GM23248 (cell line): Measurements from ENCODE around the gene NHSL2.

Source experiments
- EZH2 ChIP-seq: fragments of 200-600 bp; sonication (generic); IDR thresholded peaks from 2 replicates; pipeline ENCODE4 v1.6.1; 2018; ENCODE audit warnings: antibody characterized with exemption, mild to moderate bottlenecking; ENCODE audit not compliant: insufficient read depth, poor library complexity, severe bottlenecking
- EZH2phosphoT487 ChIP-seq: fragments of 200-600 bp; sonication (generic); IDR thresholded peaks from 2 replicates; pipeline ENCODE4 v1.6.1; 2018; ENCODE audit warnings: antibody characterized with exemption, moderate library complexity, mild to moderate bottlenecking, low read depth; ENCODE audit not compliant: insufficient read depth

DNA sequence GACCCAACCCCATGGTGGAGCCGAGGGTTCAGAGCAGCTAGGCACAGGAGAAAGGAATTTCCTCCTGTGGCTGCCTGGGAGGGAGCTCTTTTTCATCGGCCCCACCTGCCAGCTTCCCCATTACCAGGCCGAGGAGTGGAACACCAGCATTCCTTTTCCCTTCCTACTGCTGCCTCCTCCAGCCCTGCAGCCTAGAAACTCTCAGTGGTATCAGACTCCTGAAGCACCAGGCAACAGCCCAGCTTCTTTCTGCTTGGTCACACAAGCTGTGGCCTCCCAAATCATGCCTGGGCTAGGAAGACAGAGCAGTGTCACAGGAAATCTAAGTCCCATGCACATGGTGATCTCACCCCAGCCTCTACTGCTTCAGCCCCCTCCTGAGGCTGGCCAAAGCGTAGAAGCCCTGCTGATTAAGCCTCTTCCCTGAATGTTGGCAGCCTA, 191.0 kb downstream of the NHSL2 start:
- no peak for TF ChIP-seq EZH2
- TF ChIP-seq EZH2phosphoT487: no peak
